A549 (cell line): ENCODE data around the gene GTF3C1. TPM values are rescaled to one million over a fixed set of nuclear protein-coding genes. Genes with fewer than 3 reads are reported as not detected.

ENCODE experiments used
- ATAC-seq, 2 experiments: fragments of 200-7000 bp in 1 of 2; fragments of >200 bp in 1 of 2; cut with Nextera tagmentation in 1 of 2; cut with Tn5 transposase in 1 of 2; 3 replicates each; pipeline versions ENCODE4 v1.8.0 to v1.9.1; 2018 to 2020; ENCODE audit warnings: mild to moderate bottlenecking in 1 of 2, moderate library complexity in 1 of 2
- CTCF ChIA-PET: fragments of 300-600 bp; sonication (Branson Sonifier 250); formaldehyde crosslinking; extraction: SDS; loops from one replicate; lab custom pipeline; 2021; ENCODE audit warnings: antibody characterized with exemption, inconsistent platforms; lab: Yijun Ruan, JAX
- POLR2A ChIA-PET: fragments of 350-600 bp; formaldehyde crosslinking; extraction: SDS; loops from one replicate; lab custom pipeline; 2021; ENCODE audit warnings: antibody characterized with exemption, inconsistent platforms; lab: Yijun Ruan, JAX
- DNase-seq, 2 experiments: peaks; one replicate each; pipeline versions ENCODE4 v3.0.0 to v3.0.0-alpha.2; 2011 to 2016; ENCODE audit warnings: low read depth in 1 of 2, low spot score in 1 of 2
- FAIRE-seq: peaks from 2 replicates; lab custom pipeline; 2011; peaks lifted over from hg19 to GRCh38; lab: Jason Lieb, UNC
- H3K27ac ChIP-seq, 2 experiments: fragments of >200 bp; sonication (Bioruptor Twin); formaldehyde crosslinking; 3 replicates each; pipeline ENCODE4 v1.5.1; 2016 to 2017
- H3K4me1 ChIP-seq: fragments of >200 bp; sonication (Bioruptor Twin); formaldehyde crosslinking; 3 replicates; pipeline ENCODE4 v1.6.1; 2016
- H3K4me2 ChIP-seq: fragments of >200 bp; sonication (Bioruptor Twin); formaldehyde crosslinking; 3 replicates; pipeline ENCODE4 v1.6.1; 2016
- H3K4me3 ChIP-seq: fragments of >200 bp; sonication (Bioruptor Twin); formaldehyde crosslinking; 3 replicates; pipeline ENCODE4 v1.5.1; 2016
- H3K9me3 ChIP-seq: fragments of >200 bp; sonication (Bioruptor Twin); formaldehyde crosslinking; 3 replicates; pipeline ENCODE4 v1.6.1; 2016
- BCL3 ChIP-seq: fragments of >200 bp; sonication (Bioruptor Twin); formaldehyde crosslinking; IDR thresholded peaks from 3 replicates; pipeline ENCODE4 v1.6.1; 2016
- CBX8 ChIP-seq: fragments of 200-600 bp; sonication (generic); IDR thresholded peaks from 2 replicates; pipeline ENCODE4 v1.6.1; 2016
- CHD2 ChIP-seq: fragments of 150-350 bp; IDR thresholded peaks from 2 replicates; pipeline ENCODE4 v1.6.1; 2014; ENCODE audit warnings: low read length; ENCODE audit not compliant: partially characterized antibody
- CHD4 ChIP-seq: fragments of 200-600 bp; sonication (generic); IDR thresholded peaks from 2 replicates; pipeline ENCODE4 v1.6.1; 2016; ENCODE audit warnings: antibody characterized with exemption, mild to moderate bottlenecking, borderline replicate concordance
- HES2 ChIP-seq: fragments of >200 bp; sonication (Bioruptor Twin); formaldehyde crosslinking; IDR thresholded peaks from 2 replicates; pipeline ENCODE4 v1.6.1; 2016
- HOXA7 ChIP-seq: fragments of 250-450 bp; sonication (Bioruptor Pico); IDR thresholded peaks from 2 replicates; pipeline ENCODE4 v1.5.0; 2020; ENCODE audit warnings: mild to moderate bottlenecking, moderate library complexity
- HOXB13 ChIP-seq: fragments of 250-450 bp; sonication (Bioruptor Pico); IDR thresholded peaks from 2 replicates; pipeline ENCODE4 v1.5.0; 2020; ENCODE audit warnings: low read depth, mild to moderate bottlenecking, moderate library complexity
- JUNB ChIP-seq: fragments of >200 bp; sonication (Bioruptor Twin); formaldehyde crosslinking; IDR thresholded peaks from 2 replicates; pipeline ENCODE4 v1.6.1; 2016
- KDM1A ChIP-seq: fragments of 200-600 bp; sonication (generic); IDR thresholded peaks from 2 replicates; pipeline ENCODE4 v1.6.1; 2016; ENCODE audit warnings: low read depth, mild to moderate bottlenecking
- KDM5A ChIP-seq: fragments of 200-600 bp; sonication (generic); IDR thresholded peaks from 2 replicates; pipeline ENCODE4 v1.6.1; 2016; ENCODE audit warnings: antibody characterized with exemption, mild to moderate bottlenecking
- MYC ChIP-seq: IDR thresholded peaks from 2 replicates; pipeline ENCODE4 v1.6.1; 2012; ENCODE audit warnings: mild to moderate bottlenecking, inconsistent platforms, low read length, improper control_type of control experiment, borderline replicate concordance
- PHF8 ChIP-seq: fragments of 200-600 bp; sonication (generic); IDR thresholded peaks from 2 replicates; pipeline ENCODE4 v1.6.1; 2016; ENCODE audit warnings: low read depth, mild to moderate bottlenecking, antibody characterized with exemption, moderate library complexity, borderline replicate concordance
- REST ChIP-seq: fragments of 200-600 bp; sonication (generic); IDR thresholded peaks from 2 replicates; pipeline ENCODE4 v1.6.1; 2016; ENCODE audit warnings: antibody characterized with exemption, mild to moderate bottlenecking, moderate library complexity
- RNF2 ChIP-seq: fragments of 200-600 bp; sonication (generic); IDR thresholded peaks from 2 replicates; pipeline ENCODE4 v1.6.1; 2016; ENCODE audit warnings: low read depth, mild to moderate bottlenecking, antibody characterized with exemption, moderate library complexity, borderline replicate concordance
- WGBS: methylation state at CpG from one replicate; pipeline ENCODE4 v1.1.6; 2017; ENCODE audit errors: missing lambda C conversion rate; 5-methylcytosine and 5-hydroxymethylcytosine counted together
- polyA plus RNA-seq, 4 experiments: library from polyadenylated mRNA; depleted of rRNA in 3 of 4; stranded (reverse); fragments of >200 nt; fragmentation: RNase III in 1 of 4; extraction: RNeasy Plus Mini Kit Qiagen cat#74134 plus additional on column Dnase treatment in 1 of 4; gene quantifications; 2 replicates in 3 of 4; 3 replicates in 1 of 4; pipeline ENCODE4 v1.2.3, GENCODE V29; 2011 to 2017

GTF3C1 gene
- polyA plus RNA-seq, 2 of the 4 experiments (the other 2 are of a cell fraction): 41.6 to 54.2 TPM

GRCh38 chr16:27449434-27450195 lies 100.1 kb downstream of the GTF3C1 start:
- TF ChIP-seq MYC: no peak
- no peak for TF ChIP-seq REST
- no peak for TF ChIP-seq CHD4
- TF ChIP-seq HES2: no peak
- TF ChIP-seq KDM5A: no peak
- TF ChIP-seq JUNB: no peak
- no peak for TF ChIP-seq CHD2
- no peak for TF ChIP-seq CBX8
- no peak for TF ChIP-seq HOXA7 (CRISPR knock-in tag)
- TF ChIP-seq HOXB13 (CRISPR knock-in tag): no peak
- no peak for TF ChIP-seq PHF8
- TF ChIP-seq BCL3: no peak
- TF ChIP-seq, all 56 proteins: peak for 0
- WGBS: 56% methylated on average over 26 of the region's 31 CpGs
- Histone ChIP-seq H3K9me3 (peaks cover 9% of the 10 kb centered on the region), H3K4me1 (no peaks in the 10 kb centered on the region), H3K4me3 (no peak overlapping the region), H3K27ac (no peak overlapping the region), H3K4me2 (no peak overlapping the region)
- FAIRE-seq (no peak), DNase-seq (no peak), ATAC-seq (no peak)
- ChIA-PET CTCF (interaction anchor here (0.6 to 2.3 kb wide), 4 partner anchors 10 to 215 kb away, joined by 3 to 11 read pairs (median 4); no protein-coding TSS in a partner anchor), POLR2A (no interaction called here)

GRCh38 chr16:27448532-27449433 lies 100.9 kb downstream of the GTF3C1 start:
- no peaks in the 10 kb centered on the region for H3K4me1 ChIP-seq
- H3K4me3 ChIP-seq: no peak overlapping the region
- no peak for FAIRE-seq
- peaks cover 18% of the 10 kb centered on the region for H3K9me3 ChIP-seq
- no peak overlapping the region for H3K4me2 ChIP-seq
- no peak for DNase-seq
- peak; percentile 21 to 26; a peak in 2 of 6 replicates for ATAC-seq
- H3K27ac ChIP-seq: no peak overlapping the region
- ChIA-PET CTCF (interaction anchor here (0.7 to 1.2 kb wide), 2 partner anchors 8 to 10 kb away, joined by 3 read pairs; no protein-coding TSS in a partner anchor), POLR2A (no interaction called here)
- TF ChIP-seq KDM1A (no peak), HOXA7 (CRISPR knock-in tag) (no peak), RNF2 (no peak), HES2 (no peak), KDM5A (no peak), MYC (no peak)
- 79% methylated on average over 11 of the region's 19 CpGs for WGBS
